Glomerular visceral epithelial cell (primary cell): ENCODE measurements around the gene POTEJ.
"Not testable (repeated sequence)": the region's sequence is repeated elsewhere in the genome, so short reads cannot be mapped to it uniquely, and the experiment has no call there.

Source experiments
- DNase-seq: peaks from one replicate; pipeline ENCODE4 v3.0.0-alpha.2; 2016; ENCODE audit errors: extremely low spot score

The POTEJ gene

GRCh38 chr2:130601648-130602302 is 9.5 kb upstream of the POTEJ start:
- not testable (repeated sequence) for DNase-seq

GRCh38 chr2:130608276-130609001 is 2.8 kb upstream of the POTEJ start:
- not testable (repeated sequence) for DNase-seq

GRCh38 chr2:130609002-130609920 is 2.0 kb upstream of the POTEJ start:
- not testable (repeated sequence) for DNase-seq

GRCh38 chr2:130610486-130610885 is 754 bp upstream of the POTEJ start:
- not testable (repeated sequence) for DNase-seq

- not testable (repeated sequence) for DNase-seq
Observed at GRCh38 chr2:130628784-130629475, 17.7 kb downstream of the POTEJ start.

- DNase-seq, result not testable (repeated sequence)
Observed at GRCh38 chr2:130638973-130639372, 27.7 kb downstream of the POTEJ start.

- DNase-seq, result not testable (repeated sequence)
Observed at GRCh38 chr2:130641688-130642087, 30.4 kb downstream of the POTEJ start.

- DNase-seq, result not testable (repeated sequence)
Observed at GRCh38 chr2:130649285-130649684, 38.0 kb downstream of the POTEJ start.

- DNase-seq, result not testable (repeated sequence)
Observed at GRCh38 chr2:130664506-130664905, 53.3 kb downstream of the POTEJ start.

- not testable (repeated sequence) for DNase-seq
Observed at GRCh38 chr2:130665596-130665995, 54.4 kb downstream of the POTEJ start.

GRCh38 chr2:130667516-130667915 is 56.3 kb downstream of the POTEJ start:
- DNase-seq, result not testable (repeated sequence)

GRCh38 chr2:130670026-130670745 is 58.9 kb downstream of the POTEJ start:
- not testable (repeated sequence) for DNase-seq

GRCh38 chr2:130692041-130692770 is 81.0 kb downstream of the POTEJ start:
- DNase-seq, result not testable (repeated sequence)

GRCh38 chr2:130693474-130693873 is 82.2 kb downstream of the POTEJ start:
- peak; percentile 4 for DNase-seq

- DNase-seq, result not testable (repeated sequence)
Observed at GRCh38 chr2:130703250-130703649, 92.0 kb downstream of the POTEJ start.
